Kidney (tissue), 14 donors: ENCODE data around the gene EML6. TPM values are rescaled to one million over a fixed set of nuclear protein-coding genes. Genes with fewer than 3 reads are reported as not detected.

Experiments used
- DNase-seq, 5 donors: peaks; one replicate each; pipeline ENCODE4 v3.0.0-alpha.2; 2013 to 2020
- FAIRE-seq: peaks from 2 replicates; lab custom pipeline; 2012; peaks lifted over from hg19 to GRCh38; lab: Jason Lieb, UNC
- H3K27ac ChIP-seq, 2 donors: one replicate each; pipeline ENCODE4 v1.7.0; 2013; ENCODE audit warnings: low read depth in 2 of 2, low read length in 2 of 2, inconsistent platforms in 1 of 2
- H3K27me3 ChIP-seq: one replicate; pipeline ENCODE4 v1.7.1; 2013; ENCODE audit warnings: low read length, inconsistent platforms; ENCODE audit not compliant: control insufficient read depth, insufficient read depth
- H3K36me3 ChIP-seq, 3 donors: one replicate each; pipeline versions ENCODE4 v1.7.0 to v1.7.1; 2013; ENCODE audit warnings: low read length in 3 of 3, control low read depth in 1 of 3, inconsistent platforms in 1 of 3; ENCODE audit not compliant: insufficient read depth in 3 of 3, control insufficient read depth in 2 of 3
- H3K4me1 ChIP-seq, 3 donors: one replicate each; pipeline versions ENCODE4 v1.7.0 to v1.7.1; 2013; ENCODE audit warnings: low read length in 3 of 3, inconsistent platforms in 1 of 3, low read depth in 1 of 3; ENCODE audit not compliant: control insufficient read depth in 2 of 3, insufficient read depth in 2 of 3
- H3K4me3 ChIP-seq, 3 donors: one replicate each; pipeline versions ENCODE4 v1.7.0 to v1.8.1; 2013; ENCODE audit warnings: low read length in 3 of 3, control low read depth in 1 of 3, inconsistent platforms in 1 of 3
- H3K9ac ChIP-seq, 3 donors: one replicate each; pipeline versions ENCODE4 v1.7.0 to v1.7.1; 2013; ENCODE audit warnings: low read length in 3 of 3, control low read depth in 1 of 3, inconsistent platforms in 1 of 3
- H3K9me3 ChIP-seq, 3 donors: one replicate each; pipeline versions ENCODE4 v1.7.0 to v1.7.1; 2013; ENCODE audit warnings: low read length in 3 of 3, control low read depth in 1 of 3, inconsistent platforms in 1 of 3; ENCODE audit not compliant: control insufficient read depth in 2 of 3, insufficient read depth in 1 of 3
- intact Hi-C: fragments of 100-400 bp; cut with DNase I; formaldehyde crosslinking; loops from one replicate; pipeline ENCODE4 v1.11.1; 2022
- polyA plus RNA-seq: library from polyadenylated mRNA; stranded (reverse); fragments of 350-450 nt; fragmentation: Illumina TruSeq; extraction: RNeasy Lipid Tissue Mini Kit (QIAGEN cat#74804); gene quantifications from one replicate; pipeline ENCODE4 v1.2.3, GENCODE V29; 2014; ENCODE audit warnings: low read depth, low replicate concordance; ENCODE audit not compliant: insufficient read depth
- total RNA-seq: library from RNA; stranded (reverse); fragmentation: NEBNext Ultra II Directional; extraction: Animal tissue kit (Norgen Biotek cat#: 25700); gene quantifications from one replicate; pipeline ENCODE4 v1.2.1, GENCODE V29; 2021
- TF ChIP-seq, protein P1 (sequence below): IDR thresholded peaks from 3 replicates; pipeline ENCODE4 v1.5.1; 2012; ENCODE audit warnings: mild to moderate bottlenecking, moderate library complexity, borderline replicate concordance; ENCODE audit not compliant: insufficient read depth; ENCODE audit errors: extremely low read depth
- donor health status: control.
- donor health status: control.
- donor health status: control.
- donor health status: control.
- donor health status: control.
- donor health status: DM: yes; HTN: yes; CAD: no.
- donor health status: Normal renal cell carcinoma (clear cell type).

Gene EML6
- total and polyA plus RNA-seq, 2 donors from 2014 or later = 1.7 to 3.1 TPM

DNA sequence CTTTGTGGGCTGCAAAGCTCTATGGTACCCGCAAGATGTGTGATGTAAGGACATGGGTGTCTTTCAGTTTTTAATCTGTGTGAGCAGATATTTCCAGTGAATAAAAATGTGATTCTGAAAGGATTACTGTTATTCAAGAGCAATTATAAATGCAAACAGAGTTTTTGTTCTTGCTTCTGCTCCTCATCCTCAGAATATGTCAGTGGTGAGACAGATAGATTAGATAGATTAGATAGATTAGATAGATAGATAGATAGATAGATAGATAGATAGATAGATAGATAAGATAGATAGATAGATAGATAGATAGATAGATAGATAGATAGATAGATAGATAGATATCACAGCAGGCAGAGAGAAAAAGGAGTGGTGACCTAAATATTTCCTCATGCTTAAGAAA lies 184.2 kb downstream of the EML6 start:
- TF ChIP-seq, protein P1, sequence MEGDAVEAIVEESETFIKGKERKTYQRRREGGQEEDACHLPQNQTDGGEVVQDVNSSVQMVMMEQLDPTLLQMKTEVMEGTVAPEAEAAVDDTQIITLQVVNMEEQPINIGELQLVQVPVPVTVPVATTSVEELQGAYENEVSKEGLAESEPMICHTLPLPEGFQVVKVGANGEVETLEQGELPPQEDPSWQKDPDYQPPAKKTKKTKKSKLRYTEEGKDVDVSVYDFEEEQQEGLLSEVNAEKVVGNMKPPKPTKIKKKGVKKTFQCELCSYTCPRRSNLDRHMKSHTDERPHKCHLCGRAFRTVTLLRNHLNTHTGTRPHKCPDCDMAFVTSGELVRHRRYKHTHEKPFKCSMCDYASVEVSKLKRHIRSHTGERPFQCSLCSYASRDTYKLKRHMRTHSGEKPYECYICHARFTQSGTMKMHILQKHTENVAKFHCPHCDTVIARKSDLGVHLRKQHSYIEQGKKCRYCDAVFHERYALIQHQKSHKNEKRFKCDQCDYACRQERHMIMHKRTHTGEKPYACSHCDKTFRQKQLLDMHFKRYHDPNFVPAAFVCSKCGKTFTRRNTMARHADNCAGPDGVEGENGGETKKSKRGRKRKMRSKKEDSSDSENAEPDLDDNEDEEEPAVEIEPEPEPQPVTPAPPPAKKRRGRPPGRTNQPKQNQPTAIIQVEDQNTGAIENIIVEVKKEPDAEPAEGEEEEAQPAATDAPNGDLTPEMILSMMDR = no peak
- H3K27me3 ChIP-seq = no peaks in the 10 kb centered on the region
- no peaks in the 10 kb centered on the region for H3K36me3 ChIP-seq
- peaks cover 0 to 10% (median 8%) of the 10 kb centered on the region in 3 donors for H3K4me1 ChIP-seq
- intact Hi-C loops = no loop called here
- DNase-seq = no peak
- no peak overlapping the region for H3K9ac ChIP-seq
- H3K9me3 ChIP-seq = no peaks in the 10 kb centered on the region
- FAIRE-seq = no peak
- H3K4me3 ChIP-seq = no peak overlapping the region
- H3K27ac ChIP-seq = no peak overlapping the region

GRCh38 chr2:54908591-54908990 lies 185.1 kb downstream of the EML6 start:
- DNase-seq (no peak), FAIRE-seq (no peak)
- Histone ChIP-seq H3K36me3 (no peaks in the 10 kb centered on the region), H3K4me1 (peaks cover 0 to 10% (median 8%) of the 10 kb centered on the region in 3 donors), H3K9me3 (no peaks in the 10 kb centered on the region), H3K4me3 (no peak overlapping the region), H3K27me3 (no peaks in the 10 kb centered on the region), H3K9ac (no peak overlapping the region), H3K27ac (no peak overlapping the region)
- intact Hi-C loops = no loop called here
- TF ChIP-seq, protein P1 = no peak

DNA sequence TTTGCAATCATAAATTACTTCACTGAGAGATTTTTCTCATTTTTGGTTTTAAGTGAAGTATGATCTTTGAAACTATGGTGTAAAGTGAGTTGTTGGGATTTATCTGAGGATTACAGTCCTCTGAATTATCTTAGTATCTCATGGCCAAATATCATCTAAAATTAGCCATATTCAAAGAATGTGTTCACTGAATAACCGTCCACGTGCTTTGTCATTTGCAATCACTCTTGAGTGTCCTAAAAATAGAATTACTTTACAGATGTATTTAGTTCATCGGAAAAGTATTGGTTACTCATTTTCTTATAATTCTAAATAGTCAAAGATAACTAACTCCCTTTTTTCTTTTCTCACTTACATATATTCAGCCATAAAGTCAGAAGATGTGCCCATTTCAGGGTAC lies 185.5 kb downstream of the EML6 start:
- no peaks in the 10 kb centered on the region for H3K36me3 ChIP-seq
- intact Hi-C loops = no loop called here
- no peaks in the 10 kb centered on the region for H3K9me3 ChIP-seq
- TF ChIP-seq, protein P1 = no peak
- H3K27me3 ChIP-seq = no peaks in the 10 kb centered on the region
- H3K27ac ChIP-seq = no peak overlapping the region
- no peak for FAIRE-seq
- DNase-seq = no peak
- H3K4me1 ChIP-seq = peaks cover 0 to 6% (median 5%) of the 10 kb centered on the region in 3 donors
- H3K4me3 ChIP-seq = no peak overlapping the region
- H3K9ac ChIP-seq = no peak overlapping the region

DNA sequence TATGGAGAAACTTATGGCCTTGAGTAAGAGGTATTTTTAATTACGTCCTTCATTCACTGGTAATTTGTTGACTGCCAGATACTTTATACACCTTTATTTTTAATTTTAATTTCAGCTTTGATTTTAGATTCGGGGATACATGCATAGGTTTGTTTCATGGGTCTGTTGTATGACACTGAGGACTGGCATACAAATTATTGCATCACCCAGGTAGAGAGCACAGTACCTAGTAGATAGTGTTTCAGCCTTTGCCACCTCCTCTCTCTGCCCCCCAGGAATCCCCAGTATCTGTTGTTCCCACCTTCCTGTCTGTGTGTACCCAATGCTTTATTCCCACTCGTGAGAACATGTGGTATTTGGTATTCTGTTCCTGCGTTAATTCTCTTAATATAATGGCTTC lies 188.8 kb downstream of the EML6 start:
- TF ChIP-seq, protein P1 = no peak
- DNase-seq = no peak
- H3K27ac ChIP-seq = no peak overlapping the region
- no peaks in the 10 kb centered on the region for H3K36me3 ChIP-seq
- H3K4me1 ChIP-seq = no peaks in the 10 kb centered on the region
- intact Hi-C loops = no loop called here
- no peak overlapping the region for H3K9ac ChIP-seq
- no peak for FAIRE-seq
- H3K4me3 ChIP-seq = no peak overlapping the region
- no peaks in the 10 kb centered on the region for H3K27me3 ChIP-seq
- H3K9me3 ChIP-seq = no peaks in the 10 kb centered on the region
